ENCODE data around the gene PANX2. TPM values are rescaled to one million over a fixed set of nuclear protein-coding genes. Genes with fewer than 3 reads are reported as not detected.

Gene PANX2, protein sequence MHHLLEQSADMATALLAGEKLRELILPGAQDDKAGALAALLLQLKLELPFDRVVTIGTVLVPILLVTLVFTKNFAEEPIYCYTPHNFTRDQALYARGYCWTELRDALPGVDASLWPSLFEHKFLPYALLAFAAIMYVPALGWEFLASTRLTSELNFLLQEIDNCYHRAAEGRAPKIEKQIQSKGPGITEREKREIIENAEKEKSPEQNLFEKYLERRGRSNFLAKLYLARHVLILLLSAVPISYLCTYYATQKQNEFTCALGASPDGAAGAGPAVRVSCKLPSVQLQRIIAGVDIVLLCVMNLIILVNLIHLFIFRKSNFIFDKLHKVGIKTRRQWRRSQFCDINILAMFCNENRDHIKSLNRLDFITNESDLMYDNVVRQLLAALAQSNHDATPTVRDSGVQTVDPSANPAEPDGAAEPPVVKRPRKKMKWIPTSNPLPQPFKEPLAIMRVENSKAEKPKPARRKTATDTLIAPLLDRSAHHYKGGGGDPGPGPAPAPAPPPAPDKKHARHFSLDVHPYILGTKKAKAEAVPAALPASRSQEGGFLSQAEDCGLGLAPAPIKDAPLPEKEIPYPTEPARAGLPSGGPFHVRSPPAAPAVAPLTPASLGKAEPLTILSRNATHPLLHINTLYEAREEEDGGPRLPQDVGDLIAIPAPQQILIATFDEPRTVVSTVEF
- total RNA-seq (0.53 and 0.59 TPM in 2 replicates), polyA plus RNA-seq (0.04 and 0.14 TPM in 2 replicates), polyA minus RNA-seq (0.17 and 0.21 TPM in 2 replicates)
- not detected for total RNA-seq (2013)

DNA sequence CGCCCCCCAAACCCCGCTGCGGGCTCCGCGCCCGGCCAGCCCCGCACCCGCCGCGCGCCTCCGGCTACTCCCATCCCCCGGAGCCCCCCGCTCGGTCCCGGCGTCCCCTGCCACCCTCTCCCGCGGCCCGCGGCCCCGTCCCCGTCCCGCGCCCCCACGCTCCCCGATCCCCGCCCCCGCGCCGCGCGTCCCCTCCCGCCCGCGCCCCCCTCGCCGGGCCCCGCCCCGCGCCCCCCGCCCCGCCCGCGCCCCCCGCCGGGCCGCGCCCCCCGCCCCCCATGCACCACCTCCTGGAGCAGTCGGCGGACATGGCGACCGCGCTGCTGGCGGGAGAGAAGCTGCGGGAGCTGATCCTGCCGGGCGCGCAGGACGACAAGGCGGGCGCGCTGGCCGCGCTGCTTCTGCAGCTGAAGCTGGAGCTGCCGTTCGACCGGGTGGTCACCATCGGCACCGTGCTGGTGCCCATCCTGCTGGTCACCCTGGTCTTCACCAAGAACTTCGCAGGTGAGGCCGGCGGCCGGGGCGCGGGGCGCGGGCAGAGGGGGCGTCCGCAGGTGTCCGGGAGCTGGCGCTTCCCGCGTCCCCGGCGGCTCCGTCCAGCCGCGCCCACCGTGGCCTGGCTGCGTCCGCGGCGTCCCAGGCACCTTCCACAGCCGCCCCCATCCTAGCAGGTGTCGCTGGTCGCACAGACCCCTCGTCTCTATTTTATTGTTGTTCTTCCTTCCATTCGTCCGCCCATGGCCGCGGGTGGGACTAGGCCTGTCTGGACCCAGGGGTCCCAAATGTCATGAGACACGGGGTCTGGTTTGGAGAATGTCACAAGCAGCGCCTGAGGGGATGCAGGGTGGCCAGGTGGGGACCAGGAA is at the start of gene PANX2:
TSS of gene PANX2 (plus strand) at position 279 of the 866 bp plus-strand sequence. CDS start at position 279, 0 bp downstream.
- ChIA-PET POLR2A (interaction anchor here (0.6 to 8.0 kb wide), 2 partner anchors 20 to 61 kb away, joined by 3 to 54 read pairs; no protein-coding TSS in a partner anchor), CTCF (interaction anchor here (1.1 to 1.7 kb wide), 3 partner anchors 19 to 37 kb away, joined by 3 to 4 read pairs (median 4); no protein-coding TSS in a partner anchor)
- Histone ChIP-seq H3K27me3 (replicated peaks in 1 of 4; ENCODE audit: control extremely low read depth in 1 of 4, control insufficient read depth in 3 of 4, insufficient read depth in 4 of 4, low read length in 3 of 4) (peaks cover 0 to 27% (median 18%) of the 10 kb centered on the region in 4 experiments), H3K9ac (ENCODE audit: low read length) (no peak within 1 kb of the TSS), H3K36me3 (replicated peaks in 1 of 2; ENCODE audit: control extremely low read depth in 1 of 2, control insufficient read depth in 1 of 2, extremely low read depth in 1 of 2, insufficient read depth in 2 of 2, low read length in 1 of 2) (no peaks in the 10 kb centered on the region), H3K4me3 (ENCODE audit: control extremely low read depth in 1 of 5, extremely low read depth in 1 of 5, insufficient read depth in 1 of 5, low read depth in 2 of 5, low read length in 4 of 5) (peak within 1 kb of the TSS in 2 of 5 experiments; percentile 25 to 33), H4K20me1 (ENCODE audit: control insufficient read depth, insufficient read depth, low read length, poor library complexity, severe bottlenecking) (no peaks in the 10 kb centered on the region), H3K4me2 (replicated peaks; ENCODE audit: low read depth, low read length, poor library complexity, severe bottlenecking) (peak within 1 kb of the TSS; percentile 77), H2AFZ (ENCODE audit: insufficient read depth, low read depth, low read length, poor library complexity, severe bottlenecking) (no peak within 1 kb of the TSS), H3K27ac (ENCODE audit: low read length in 2 of 2) (no peak within 1 kb of the TSS), H3K9me3 (ENCODE audit: control extremely low read depth in 1 of 3, control insufficient read depth in 2 of 3, insufficient read depth in 1 of 3, low read length in 2 of 3) (peaks cover 0 to under 1% (median 0%) of the 10 kb centered on the region in 3 donors), H3K4me1 (ENCODE audit: control insufficient read depth in 2 of 2, insufficient read depth in 2 of 2, low read length in 2 of 2) (peaks cover 25 to 27% of the 10 kb centered on the region in 2 donors), H3K79me2 (ENCODE audit: control insufficient read depth, insufficient read depth, low read length) (no peaks in the 10 kb centered on the region)
- ATAC-seq (ENCODE audit: low read depth) (no peak), DNase-seq (peak; percentile 26)
- Mint-ChIP-seq H3K4me3 (peak within 1 kb of the TSS; percentile 77), H3K4me1 (peaks cover 22% of the 10 kb centered on the region), H3K9me3 (ENCODE audit: insufficient read depth) (no peaks in the 10 kb centered on the region), H3K27me3 (peaks cover 23% of the 10 kb centered on the region), H3K27ac (peak within 1 kb of the TSS; percentile 68)
- 28% methylated on average over 58 of the region's 105 CpGs for WGBS (ENCODE audit: insufficient coverage)
- intact Hi-C loops (cut with micrococcal nuclease), result no loop called here
- TF ChIP-seq CTCF (IDR thresholded peaks at IDR 0.05) (no peak), EZH2 (IDR thresholded peaks at IDR 0.05; ENCODE audit: borderline replicate concordance, insufficient read depth, low read depth, low read length, poor library complexity, severe bottlenecking) (peak; percentile 41)
